Endodermal cell (in vitro differentiated cells): ENCODE data around the gene URM1. TPM values are rescaled to one million over a fixed set of nuclear protein-coding genes. Genes with fewer than 3 reads are reported as not detected.
A peak's percentile ranks its signal among the peaks of the same experiment; 100 is the strongest.

Source experiments
- DNase-seq: peaks from one replicate; pipeline ENCODE4 v3.0.0-alpha.2; 2017
- H3K27ac ChIP-seq: 2 replicates; pipeline ENCODE4 v1.5.1; 2013; ENCODE audit warnings: mild to moderate bottlenecking, low read depth, low read length, moderate library complexity
- H3K27me3 ChIP-seq: 2 replicates; pipeline ENCODE4 v1.6.1; 2013; ENCODE audit warnings: mild to moderate bottlenecking, low read length, moderate library complexity; ENCODE audit not compliant: insufficient read depth, control insufficient read depth, poor library complexity, severe bottlenecking
- H3K36me3 ChIP-seq: 2 replicates; pipeline ENCODE4 v1.7.0; 2013; ENCODE audit warnings: mild to moderate bottlenecking, low read length, moderate library complexity; ENCODE audit not compliant: control insufficient read depth, insufficient read depth
- H3K4me1 ChIP-seq: one replicate; pipeline ENCODE4 v1.7.0; 2013; ENCODE audit warnings: low read length; ENCODE audit not compliant: control insufficient read depth, insufficient read depth
- H3K4me3 ChIP-seq: 2 replicates; pipeline ENCODE4 v1.5.1; 2013; ENCODE audit warnings: mild to moderate bottlenecking, low read length, moderate library complexity
- H3K9ac ChIP-seq: 2 replicates; pipeline ENCODE4 v1.6.1; 2013; ENCODE audit warnings: mild to moderate bottlenecking, low read length, moderate library complexity; ENCODE audit not compliant: poor library complexity, severe bottlenecking; ENCODE audit errors: extremely low read depth
- H3K9me3 ChIP-seq: 2 replicates; pipeline ENCODE4 v1.6.1; 2013; ENCODE audit warnings: mild to moderate bottlenecking, low read length, moderate library complexity; ENCODE audit not compliant: control insufficient read depth
- H3K27ac Mint-ChIP-seq: 2 replicates; pipeline ENCODE4 v1.8.0; 2020; ENCODE audit warnings: mixed read lengths
- H3K27me3 Mint-ChIP-seq: 2 replicates; pipeline ENCODE4 v1.8.0; 2021; ENCODE audit warnings: mild to moderate bottlenecking, mixed read lengths; ENCODE audit not compliant: insufficient read depth
- H3K36me3 Mint-ChIP-seq: 2 replicates; pipeline ENCODE4 v1.8.0; 2020; ENCODE audit warnings: low read depth, mixed read lengths
- H3K4me1 Mint-ChIP-seq: 2 replicates; pipeline ENCODE4 v1.8.0; 2020; ENCODE audit warnings: mixed read lengths
- H3K4me3 Mint-ChIP-seq: 2 replicates; pipeline ENCODE4 v1.8.0; 2020; ENCODE audit warnings: mild to moderate bottlenecking, moderate library complexity, mixed read lengths
- H3K9me3 Mint-ChIP-seq: 2 replicates; pipeline ENCODE4 v1.8.0; 2020; ENCODE audit warnings: mild to moderate bottlenecking, mixed read lengths
- CTCF ChIP-seq: fragments of 200-600 bp; sonication (generic); conservative IDR thresholded peaks from 2 replicates; pipeline ENCODE4 v1.5.0; 2021; ENCODE audit warnings: antibody characterized with exemption, mild to moderate bottlenecking
- WGBS, 2 experiments: methylation state at CpG; one replicate each; pipeline versions ENCODE4 v1.1.5 to v1.1.7; 2013; ENCODE audit warnings: missing lambda C conversion rate in 2 of 2, mixed read lengths in 1 of 2; ENCODE audit not compliant: insufficient coverage in 1 of 2, insufficient read length in 1 of 2; 5-methylcytosine and 5-hydroxymethylcytosine counted together
- total RNA-seq, 2 donors: library from RNA; stranded (reverse); fragmentation: NEBNext Ultra II Directional in 1 of 2; extraction: Animal tissue kit (Norgen Biotek cat#: 25700) in 1 of 2; gene quantifications; 2 replicates in 1 of 2; 3 replicates in 1 of 2; pipeline ENCODE4 v1.2.1, GENCODE V29; 2021

Gene URM1
- total RNA-seq, 2 donors from 2014 or later = 51.5 to 60.4 TPM

GRCh38 chr9:128383007-128383753 lies 12.0 kb downstream of the URM1 start:
- Histone ChIP-seq H3K27ac (peak overlapping the region; percentile 98), H3K4me1 (no peaks in the 10 kb centered on the region), H3K9me3 (no peaks in the 10 kb centered on the region), H3K36me3 (peaks cover 52% of the 10 kb centered on the region), H3K27me3 (no peaks in the 10 kb centered on the region), H3K4me3 (no peak overlapping the region), H3K9ac (no peak overlapping the region)
- Mint-ChIP-seq H3K4me3 (no peak overlapping the region), H3K27ac (no peak overlapping the region), H3K4me1 (peaks cover 13% of the 10 kb centered on the region), H3K27me3 (peaks cover 62% of the 10 kb centered on the region), H3K36me3 (peaks cover 40% of the 10 kb centered on the region), H3K9me3 (no peaks in the 10 kb centered on the region)
- peak; percentile 85 for DNase-seq
- TF ChIP-seq CTCF = no peak
- 44 to 64% methylated on average over 6 to 9 of the region's 9 CpGs for WGBS, 2 experiments

- TF ChIP-seq CTCF = no peak
- no peak overlapping the region for H3K9ac ChIP-seq
- H3K36me3 ChIP-seq = peaks cover 55% of the 10 kb centered on the region
- H3K4me1 ChIP-seq = no peaks in the 10 kb centered on the region
- H3K27ac ChIP-seq = peak overlapping the region; percentile 98
- H3K4me3 ChIP-seq = no peak overlapping the region
- DNase-seq = peak; percentile 61
- 68 to 80% methylated on average over 5 to 8 of the region's 8 CpGs for WGBS, 2 experiments
- H3K36me3 Mint-ChIP-seq = peaks cover 41% of the 10 kb centered on the region
- no peaks in the 10 kb centered on the region for H3K9me3 Mint-ChIP-seq
- peaks cover 67% of the 10 kb centered on the region for H3K27me3 Mint-ChIP-seq
- peaks cover 13% of the 10 kb centered on the region for H3K4me1 Mint-ChIP-seq
- H3K27me3 ChIP-seq = no peaks in the 10 kb centered on the region
- no peak overlapping the region for H3K4me3 Mint-ChIP-seq
- no peak overlapping the region for H3K27ac Mint-ChIP-seq
- no peaks in the 10 kb centered on the region for H3K9me3 ChIP-seq
Measured at GRCh38 chr9:128383791-128384190, 12.6 kb downstream of the URM1 start.

- peaks cover 45% of the 10 kb centered on the region for H3K36me3 Mint-ChIP-seq
- H3K27ac Mint-ChIP-seq = no peak overlapping the region
Measured at GRCh38 chr9:128384801-128385495, 13.8 kb downstream of the URM1 start.

More at GRCh38 chr9:128384801-128385495, 13.8 kb downstream of the URM1 start:
- Mint-ChIP-seq H3K27me3 (peaks cover 76% of the 10 kb centered on the region), H3K9me3 (no peaks in the 10 kb centered on the region), H3K4me3 (no peak overlapping the region), H3K4me1 (peaks cover 13% of the 10 kb centered on the region)
- Histone ChIP-seq H3K27ac (peak overlapping the region; percentile 98), H3K9me3 (no peaks in the 10 kb centered on the region), H3K4me3 (no peak overlapping the region), H3K27me3 (peaks cover 12% of the 10 kb centered on the region), H3K9ac (no peak overlapping the region), H3K4me1 (no peaks in the 10 kb centered on the region), H3K36me3 (peaks cover 57% of the 10 kb centered on the region)
- 82 to 83% methylated on average over 4 to 7 of the region's 7 CpGs for WGBS, 2 experiments
- no peak for TF ChIP-seq CTCF
- peak; percentile 43 for DNase-seq
